Bone marrow (tissue), 2 donors: Measurements from ENCODE around the gene GPD1L.

Source experiments
- DNase-seq, 2 donors: peaks; one replicate each; lab custom pipeline; 2025; lab: John Stamatoyannopoulos, UW

GPD1L gene

GRCh38 chr3:32136703-32137102 is 30.3 kb downstream of the GPD1L start:
- no peak for DNase-seq

DNA sequence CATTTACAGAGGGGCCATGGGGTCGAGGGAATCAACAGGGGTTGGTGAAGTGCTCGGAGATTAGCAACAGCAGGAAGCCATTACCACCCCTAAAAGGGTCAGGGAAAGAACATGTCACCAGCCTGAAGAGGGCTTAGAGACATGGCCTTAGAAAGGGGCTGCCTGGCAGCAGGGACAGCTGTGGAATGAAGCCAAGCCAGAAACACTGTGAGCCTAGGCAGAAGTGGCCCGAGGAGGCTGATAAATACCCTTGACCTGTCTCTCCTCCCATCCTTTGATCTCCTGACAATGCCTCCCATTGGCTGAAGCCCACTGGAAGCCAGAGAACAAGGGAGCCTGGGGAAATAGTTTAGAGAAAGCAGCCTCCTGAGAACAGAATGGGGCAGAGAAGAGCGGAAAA is 31.4 kb downstream of the GPD1L start:
- no peak for DNase-seq

DNA sequence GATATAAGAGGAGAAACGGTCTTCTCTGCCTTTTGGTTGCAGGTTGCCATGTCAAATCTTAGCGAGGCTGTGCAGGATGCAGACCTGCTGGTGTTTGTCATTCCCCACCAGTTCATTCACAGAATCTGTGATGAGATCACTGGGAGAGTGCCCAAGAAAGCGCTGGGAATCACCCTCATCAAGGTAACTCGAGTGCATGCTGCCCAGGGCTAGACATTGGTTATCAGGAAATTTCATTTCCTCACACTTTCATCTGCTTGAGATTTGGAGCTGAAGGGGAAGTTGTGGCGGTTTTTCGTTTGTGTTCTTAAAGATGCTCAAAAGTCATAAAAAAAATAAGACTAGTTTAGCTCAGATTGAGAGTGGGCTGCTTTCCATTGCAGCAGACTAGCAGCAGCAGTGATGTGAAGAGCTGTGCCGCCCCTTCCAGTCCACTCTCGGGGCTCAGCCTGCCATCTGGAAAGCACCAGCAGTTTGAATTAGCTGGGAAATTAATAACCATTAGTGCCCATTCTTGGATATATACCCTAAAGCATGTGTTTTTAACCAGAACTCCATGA is 32.2 kb downstream of the GPD1L start:
- peak in 1 of 2 donors; percentile 26 for DNase-seq

DNA sequence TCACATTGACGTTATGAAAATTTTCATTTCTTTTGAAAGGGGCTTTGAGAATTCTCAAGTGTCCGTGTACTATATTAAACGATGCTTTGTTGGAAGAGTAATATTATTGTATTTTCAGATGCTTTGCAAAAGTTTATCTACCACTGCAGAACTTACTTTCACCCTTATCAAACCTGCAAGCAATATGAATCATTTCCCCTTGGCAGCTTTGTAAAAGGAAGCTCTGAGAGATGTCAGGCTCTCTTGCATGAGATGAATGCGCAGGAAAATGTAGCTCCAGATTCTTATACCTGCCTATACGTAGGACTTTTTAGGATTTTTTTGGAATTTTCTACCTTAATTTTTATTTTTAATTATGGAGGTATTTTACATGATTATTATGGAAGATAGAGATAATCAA is 34.5 kb downstream of the GPD1L start:
- DNase-seq = peak in 1 of 2 donors; percentile 26

- DNase-seq = peak in 1 of 2 donors; percentile 78
These were observed 37.7 kb downstream of the GPD1L start for GRCh38 chr3:32143849-32144757.

DNA sequence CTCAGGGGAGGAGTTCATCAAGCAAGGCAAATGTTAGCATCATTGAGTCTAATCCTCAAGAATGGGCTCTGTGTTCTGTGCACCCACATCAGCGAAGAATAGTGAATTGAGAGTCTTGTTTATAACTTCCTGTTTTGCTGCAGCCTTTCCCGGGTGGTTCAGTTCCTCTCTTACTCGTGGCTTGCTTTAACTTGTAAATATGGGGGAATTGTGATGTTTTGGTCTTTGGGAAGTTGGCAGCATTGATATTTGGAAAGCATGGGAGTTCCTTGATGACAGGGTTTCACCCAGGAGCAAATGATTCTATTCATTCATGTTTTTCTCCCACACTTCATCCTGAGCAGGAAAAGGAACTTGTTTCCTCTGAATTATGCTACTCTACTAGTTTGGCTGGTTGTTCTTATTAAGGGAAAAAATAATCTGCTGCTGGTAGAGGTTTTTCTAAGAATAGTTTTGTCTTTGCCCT is 40.4 kb downstream of the GPD1L start:
- no peak for DNase-seq

DNA sequence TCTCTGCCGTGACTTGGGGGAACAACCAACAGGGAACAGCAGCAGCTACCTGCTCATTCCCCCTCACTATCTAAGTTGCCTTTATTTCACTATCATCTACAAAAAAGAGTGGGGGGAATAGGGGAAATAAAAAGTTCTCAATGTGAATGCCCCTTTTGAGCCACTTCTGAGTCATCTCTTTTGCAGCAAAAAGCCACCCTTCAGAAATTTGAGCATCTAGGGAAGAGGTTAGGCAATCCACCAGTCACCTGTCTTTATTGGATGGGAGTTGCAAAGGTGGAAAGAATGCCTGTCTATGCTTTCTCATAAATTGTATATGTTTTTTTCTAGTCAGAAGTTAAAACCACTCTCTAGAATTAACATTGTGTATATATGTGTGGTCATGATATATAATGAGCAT is 41.1 kb downstream of the GPD1L start:
- no peak for DNase-seq

DNA sequence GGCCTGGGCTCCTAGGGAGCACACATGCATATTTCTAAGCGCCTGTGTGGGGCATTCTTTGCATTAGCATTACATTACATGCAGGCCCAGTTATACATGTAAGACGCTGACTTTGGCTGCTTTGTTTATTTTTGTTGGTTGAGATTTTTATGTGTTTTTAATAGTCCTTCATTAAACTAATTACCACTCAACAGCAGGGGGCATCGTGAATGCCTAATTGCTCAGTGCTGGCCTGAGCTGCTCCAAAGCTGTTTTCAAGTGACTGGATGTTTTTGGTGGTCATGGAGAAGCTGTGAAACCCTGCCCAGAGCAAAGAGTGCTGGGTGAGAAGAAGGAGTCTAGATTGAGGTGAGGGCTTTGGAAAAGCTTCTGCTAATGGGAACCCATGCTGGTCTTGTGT is 41.5 kb downstream of the GPD1L start:
- no peak for DNase-seq

DNA sequence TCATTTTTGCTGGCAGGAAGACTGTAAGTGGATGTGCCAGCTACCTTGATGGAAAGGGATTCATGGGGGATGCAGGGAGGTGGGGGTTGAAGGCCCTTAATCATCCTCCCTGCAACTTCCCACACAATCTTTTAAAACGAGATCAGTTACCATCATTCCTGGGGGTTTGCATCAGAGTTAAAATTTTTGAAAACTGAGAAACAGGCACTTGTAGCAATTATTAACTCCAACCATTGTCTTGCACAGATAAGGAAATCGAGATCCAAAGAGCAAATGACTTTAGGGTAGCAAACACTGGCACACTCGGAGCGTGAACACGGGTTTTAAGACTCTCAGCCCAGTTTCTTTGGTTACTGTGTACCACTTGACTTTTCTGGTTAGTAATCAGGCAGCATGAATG is 41.9 kb downstream of the GPD1L start:
- no peak for DNase-seq

GRCh38 chr3:32153414-32154204 is 47.2 kb downstream of the GPD1L start:
- no peak for DNase-seq

DNA sequence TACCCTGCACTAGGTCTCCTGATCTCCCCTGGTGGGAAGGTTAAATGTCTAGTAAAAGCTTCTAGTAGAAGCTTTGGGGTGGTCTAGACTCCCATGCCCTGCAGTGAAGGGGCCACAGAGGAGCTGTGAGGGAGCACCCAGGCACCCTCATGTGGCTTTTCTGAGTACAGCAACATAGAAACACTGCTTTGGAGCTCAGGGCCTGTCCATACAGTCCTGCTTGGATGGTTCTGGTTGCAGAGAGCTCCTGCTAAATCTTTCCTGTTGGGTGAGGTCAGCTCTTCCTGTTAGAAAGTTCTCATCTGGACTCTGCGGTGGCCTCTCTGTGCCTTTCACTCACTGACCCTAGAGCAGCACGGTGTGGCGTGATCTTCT is 47.8 kb downstream of the GPD1L start:
- DNase-seq = no peak

DNA sequence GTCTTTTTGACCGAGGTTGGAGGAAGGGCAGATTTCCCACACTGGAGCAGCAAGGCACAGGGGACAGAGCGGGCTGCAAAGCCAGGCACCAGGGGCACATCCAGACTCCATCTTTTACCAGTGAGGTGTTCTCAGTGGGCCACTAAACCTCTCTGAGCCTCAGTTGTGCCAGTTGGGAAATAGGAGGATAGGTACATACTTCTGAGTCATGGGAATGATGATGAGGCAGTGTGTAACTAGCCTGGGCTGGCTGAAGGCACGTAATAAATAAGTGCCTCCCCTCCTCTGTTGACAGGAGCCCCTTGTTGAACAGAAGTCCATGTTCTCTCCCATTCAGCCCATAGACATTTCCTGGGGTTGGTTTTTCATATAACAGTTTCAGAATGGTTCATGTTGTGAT is 48.7 kb downstream of the GPD1L start:
- DNase-seq = no peak

DNA sequence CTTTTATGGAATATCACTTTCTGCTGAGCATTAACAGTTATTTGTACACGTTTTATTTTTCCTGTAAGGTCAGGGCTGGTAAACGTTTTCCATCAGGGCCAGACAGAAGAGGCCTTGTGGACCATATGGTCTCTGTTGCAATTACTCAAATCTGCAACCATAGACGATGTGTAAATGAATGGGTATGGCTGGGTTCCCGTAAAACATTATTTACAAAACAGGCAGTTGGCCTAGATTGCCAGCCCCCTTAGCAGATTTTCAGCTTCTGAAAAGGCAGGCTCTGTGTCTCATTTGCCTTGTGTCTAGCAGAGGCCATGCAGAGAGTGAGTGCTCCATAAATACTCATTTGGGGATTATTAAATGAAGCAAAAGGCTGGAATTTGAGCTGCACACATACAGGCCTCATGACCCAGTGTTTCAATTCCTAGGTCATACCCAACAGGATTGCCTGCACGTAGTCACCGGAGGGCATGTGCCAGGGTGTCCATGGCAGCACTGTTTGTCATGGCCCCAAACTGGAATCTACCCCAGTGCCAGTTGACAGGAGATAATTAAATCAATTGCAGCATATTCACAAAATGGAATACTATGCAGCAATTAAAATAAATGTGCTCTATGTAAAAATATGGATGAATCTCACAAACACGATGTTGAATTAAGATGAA is 51.3 kb downstream of the GPD1L start:
- no peak for DNase-seq

GRCh38 chr3:32160706-32161214 is 54.3 kb downstream of the GPD1L start:
- DNase-seq = no peak

GRCh38 chr3:32165442-32165841 is 59.0 kb downstream of the GPD1L start:
- DNase-seq = no peak

DNA sequence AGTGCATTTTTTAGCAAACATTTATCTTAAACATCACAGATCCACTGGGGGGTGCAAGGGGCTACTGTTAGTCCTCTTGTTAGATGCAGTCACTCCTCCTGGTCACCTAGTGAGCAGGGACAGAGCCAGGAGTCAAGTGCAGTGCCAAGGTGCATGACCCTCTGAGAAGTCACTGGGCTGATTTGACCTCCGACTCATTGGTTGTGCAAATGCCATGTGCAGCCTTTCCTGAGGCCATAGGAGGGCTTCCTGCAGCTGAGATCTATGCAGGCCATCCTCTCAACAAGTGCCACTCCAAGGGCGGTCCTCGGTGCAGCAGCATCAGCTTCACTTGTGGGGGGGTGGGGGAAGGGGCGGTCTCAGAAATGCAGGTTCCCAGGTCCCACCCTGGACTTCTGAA is 60.2 kb downstream of the GPD1L start:
- DNase-seq = no peak

GRCh38 chr3:32172420-32172819 is 66.0 kb downstream of the GPD1L start:
- DNase-seq = no peak

- DNase-seq = peak in 1 of 2 donors; percentile 21
These were observed 69.3 kb downstream of the GPD1L start for GRCh38 chr3:32175607-32176197.

DNA sequence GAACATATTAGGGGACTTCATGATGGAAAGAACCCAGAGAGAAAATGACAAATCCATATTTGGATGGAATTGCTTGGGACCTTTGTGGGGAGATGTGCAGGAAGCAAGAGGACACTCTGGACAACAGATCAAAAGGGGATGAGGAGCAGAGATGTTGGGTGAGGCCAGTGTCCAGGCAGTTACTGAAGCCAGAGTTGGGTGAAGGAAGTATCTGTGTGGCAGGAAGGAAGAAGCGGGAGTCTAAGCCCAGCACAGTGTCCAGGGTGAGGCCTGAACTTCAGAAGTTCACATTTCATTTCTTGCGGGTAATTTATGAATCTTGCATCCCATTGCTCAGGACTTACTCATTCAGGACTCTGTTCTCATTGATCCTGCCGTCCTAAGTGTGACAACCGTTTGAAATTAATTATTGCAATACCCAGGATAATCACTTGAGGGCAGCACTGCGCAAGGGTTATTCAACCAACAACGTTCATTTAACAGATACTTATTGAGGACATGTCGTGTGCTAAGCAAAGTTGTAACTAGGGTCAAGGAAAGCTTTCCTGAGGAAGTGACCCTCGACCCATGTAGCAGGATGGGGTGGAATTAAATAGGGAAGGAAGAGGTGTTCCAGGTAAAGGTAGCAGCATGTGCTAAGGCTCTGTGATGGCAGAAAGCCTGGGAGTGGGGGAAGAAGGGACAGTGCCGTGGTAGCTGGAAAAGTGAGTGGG is 70.7 kb downstream of the GPD1L start:
- peak in 1 of 2 donors; percentile 25 for DNase-seq

- peak in 1 of 2 donors; percentile 36 for DNase-seq
These were observed 71.3 kb downstream of the GPD1L start for GRCh38 chr3:32177702-32178198.
